GM12864 (cell line): ENCODE results near the gene STRIT1.

Experiments
- DNase-seq: peaks from one replicate; pipeline ENCODE4 v3.0.0-alpha.2; 2011; ENCODE audit warnings: low read depth
- H3K4me3 ChIP-seq: 2 replicates; pipeline ENCODE4 v1.5.1; 2011; ENCODE audit warnings: mild to moderate bottlenecking, low read depth, low read length, control low read depth
- TF ChIP-seq, protein P1 (sequence below): IDR thresholded peaks from 2 replicates; pipeline ENCODE4 v1.5.1; 2011; ENCODE audit warnings: low read depth, mild to moderate bottlenecking, moderate library complexity, low read length, control low read depth, inconsistent platforms; ENCODE audit errors: missing control alignments

STRIT1 gene

DNA sequence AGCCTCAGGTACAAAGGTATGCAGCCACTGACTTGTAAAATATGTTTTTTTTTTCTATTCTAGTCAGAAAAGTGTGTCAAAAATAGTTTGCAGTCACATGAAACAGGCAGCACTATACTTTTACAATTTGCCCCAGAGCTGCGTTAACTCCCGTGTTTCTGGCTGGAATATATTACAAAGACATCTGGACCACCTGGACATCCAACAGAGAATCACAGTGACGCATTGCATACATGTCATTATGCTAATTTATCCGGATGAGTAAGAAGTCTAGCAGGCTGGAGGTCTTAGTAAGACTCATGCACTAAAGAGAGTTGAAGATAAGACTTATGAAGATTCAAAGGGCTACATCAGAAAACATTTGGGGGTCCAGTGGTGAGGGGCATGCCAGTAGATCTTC, 39.2 kb upstream of the STRIT1 start:
- DNase-seq = no peak
- no peak overlapping the region for H3K4me3 ChIP-seq
- TF ChIP-seq, protein P1, sequence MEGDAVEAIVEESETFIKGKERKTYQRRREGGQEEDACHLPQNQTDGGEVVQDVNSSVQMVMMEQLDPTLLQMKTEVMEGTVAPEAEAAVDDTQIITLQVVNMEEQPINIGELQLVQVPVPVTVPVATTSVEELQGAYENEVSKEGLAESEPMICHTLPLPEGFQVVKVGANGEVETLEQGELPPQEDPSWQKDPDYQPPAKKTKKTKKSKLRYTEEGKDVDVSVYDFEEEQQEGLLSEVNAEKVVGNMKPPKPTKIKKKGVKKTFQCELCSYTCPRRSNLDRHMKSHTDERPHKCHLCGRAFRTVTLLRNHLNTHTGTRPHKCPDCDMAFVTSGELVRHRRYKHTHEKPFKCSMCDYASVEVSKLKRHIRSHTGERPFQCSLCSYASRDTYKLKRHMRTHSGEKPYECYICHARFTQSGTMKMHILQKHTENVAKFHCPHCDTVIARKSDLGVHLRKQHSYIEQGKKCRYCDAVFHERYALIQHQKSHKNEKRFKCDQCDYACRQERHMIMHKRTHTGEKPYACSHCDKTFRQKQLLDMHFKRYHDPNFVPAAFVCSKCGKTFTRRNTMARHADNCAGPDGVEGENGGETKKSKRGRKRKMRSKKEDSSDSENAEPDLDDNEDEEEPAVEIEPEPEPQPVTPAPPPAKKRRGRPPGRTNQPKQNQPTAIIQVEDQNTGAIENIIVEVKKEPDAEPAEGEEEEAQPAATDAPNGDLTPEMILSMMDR = no peak

DNA sequence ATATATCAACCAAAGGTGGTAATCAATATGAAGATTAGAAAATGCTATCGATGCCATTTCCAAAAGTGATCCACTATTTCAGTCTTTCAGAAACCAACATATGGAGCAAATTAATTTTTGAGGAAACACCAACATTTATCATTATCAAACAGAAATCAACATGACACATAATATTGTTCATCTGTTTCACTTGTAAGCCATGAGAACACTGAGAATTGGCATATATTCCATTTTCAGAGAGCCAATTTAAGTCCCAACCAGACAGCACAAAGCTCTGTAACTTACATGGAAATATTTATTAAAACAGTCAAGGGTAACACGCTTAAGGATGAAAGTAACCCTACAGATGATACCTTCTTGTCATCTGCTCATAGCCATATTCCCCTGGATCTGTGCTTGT, 37.6 kb upstream of the STRIT1 start:
- DNase-seq = no peak
- TF ChIP-seq, protein P1 = no peak

DNA sequence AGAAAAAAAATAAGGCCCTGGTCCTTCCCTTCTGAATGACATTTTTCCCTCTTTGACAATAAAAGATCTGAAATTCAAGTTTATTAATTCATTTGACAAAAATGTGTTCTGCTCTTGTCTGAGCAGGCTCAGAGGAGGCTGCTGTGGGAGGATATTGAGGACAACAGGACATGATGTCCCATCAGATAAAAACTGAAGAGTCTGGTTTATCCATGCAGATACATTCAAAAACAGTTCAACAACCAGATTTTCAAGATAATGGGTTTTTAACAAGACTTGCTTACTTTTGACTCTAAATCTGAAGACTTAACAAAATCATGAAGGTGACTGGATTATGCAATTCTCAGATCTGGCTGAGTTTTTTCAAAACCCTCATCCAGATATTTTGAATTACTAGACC, 36.9 kb upstream of the STRIT1 start:
- TF ChIP-seq, protein P1 = no peak
- no peak for DNase-seq
- H3K4me3 ChIP-seq = no peak overlapping the region

More for the DNA sequence above, 37.6 kb upstream of the STRIT1 start:
- H3K4me3 ChIP-seq = no peak overlapping the region

DNA sequence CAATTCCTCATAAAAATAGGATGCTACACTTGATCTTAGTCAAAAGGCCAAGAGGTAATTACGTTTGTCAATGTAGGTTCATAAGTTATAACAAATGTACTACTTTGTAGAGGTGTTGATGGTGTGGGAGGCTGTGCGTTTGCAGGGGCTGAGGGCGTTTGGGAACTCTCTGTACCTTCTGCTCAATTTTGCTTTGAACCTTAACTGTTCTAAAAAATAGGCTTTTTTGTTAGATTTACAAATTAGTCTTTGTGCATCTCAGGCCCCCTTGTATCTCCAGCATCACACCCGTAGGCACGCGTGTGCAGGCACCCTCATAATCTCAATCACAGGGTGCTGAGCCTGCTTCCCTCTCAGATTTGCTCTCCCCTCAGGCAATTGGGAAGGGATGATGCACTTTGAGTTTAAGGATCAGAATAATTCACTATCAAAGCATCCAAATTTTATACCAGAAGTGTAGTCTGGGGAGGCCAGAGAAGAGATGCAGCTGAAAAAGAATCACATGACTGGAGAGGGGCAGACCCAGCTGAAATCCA, 36.1 kb upstream of the STRIT1 start:
- no peak overlapping the region for H3K4me3 ChIP-seq
- no peak for DNase-seq

DNA sequence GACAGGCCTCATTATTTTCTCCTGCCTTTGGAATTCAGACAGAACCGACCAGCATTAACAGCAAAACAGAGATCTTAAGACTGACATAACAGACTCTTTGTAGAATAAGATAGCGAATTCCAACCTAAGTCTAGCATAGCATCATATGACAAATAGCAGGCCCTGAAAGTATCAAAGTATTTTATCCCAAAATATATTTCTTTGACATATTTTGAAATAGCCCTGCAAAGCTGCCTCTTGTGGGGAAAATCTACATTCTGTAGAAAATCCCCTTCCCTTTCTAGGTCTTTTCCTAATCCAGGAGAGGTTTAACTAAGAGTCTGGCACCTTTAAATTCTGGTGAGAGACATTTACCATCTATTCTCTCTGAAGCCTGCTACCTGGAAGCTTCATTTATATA, 34.4 kb upstream of the STRIT1 start:
- TF ChIP-seq, protein P1 = no peak
- DNase-seq = no peak
- no peak overlapping the region for H3K4me3 ChIP-seq

More for the DNA sequence above, 36.1 kb upstream of the STRIT1 start:
- TF ChIP-seq, protein P1 = no peak

DNA sequence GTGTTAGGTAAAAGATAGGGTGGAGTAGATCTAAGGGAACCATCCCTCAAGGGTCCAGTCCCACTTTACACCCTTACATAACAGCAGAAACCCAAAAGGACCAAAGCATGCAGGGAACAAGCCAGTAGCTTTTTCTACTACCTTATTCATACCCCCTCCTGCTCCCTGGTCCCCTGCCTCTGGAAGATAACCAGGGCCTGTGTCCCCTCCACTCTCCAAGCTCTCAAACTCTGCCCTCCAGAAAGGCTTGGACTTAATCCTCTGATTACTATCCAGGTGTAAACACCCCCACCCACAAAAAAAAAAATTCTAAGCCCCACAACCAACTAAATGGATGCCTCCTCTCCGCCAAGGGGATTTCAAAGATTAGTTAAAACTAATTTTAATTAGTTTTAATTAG, 33.9 kb upstream of the STRIT1 start:
- H3K4me3 ChIP-seq = no peak overlapping the region
- TF ChIP-seq, protein P1 = no peak
- DNase-seq = no peak

DNA sequence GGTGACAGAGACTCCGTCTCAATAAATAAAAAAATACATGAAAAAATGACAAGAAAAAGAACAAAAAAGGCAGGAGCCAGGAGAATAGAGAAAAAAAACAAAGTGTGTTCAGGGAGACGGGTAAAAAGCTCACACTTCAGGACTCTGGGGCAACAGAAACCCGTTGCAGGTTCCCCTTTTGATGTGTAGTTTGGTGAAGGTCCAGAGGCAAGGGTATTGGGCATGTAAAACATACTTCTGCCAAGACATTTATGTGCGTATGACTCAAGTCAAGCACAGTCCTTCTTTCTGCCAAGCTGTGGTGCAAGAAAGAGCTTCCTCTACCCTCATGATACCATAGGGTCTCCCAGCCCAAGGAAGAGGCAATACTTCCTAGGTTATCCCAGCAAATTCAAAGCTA, 33.4 kb upstream of the STRIT1 start:
- TF ChIP-seq, protein P1 = no peak
- no peak overlapping the region for H3K4me3 ChIP-seq
- DNase-seq = no peak
